ENCODE data around the gene POLK. TPM values are rescaled to one million over a fixed set of nuclear protein-coding genes. Genes with fewer than 3 reads are reported as not detected.

POLK gene
- total RNA-seq, 1 experiment from 2014 or later, result 30.2 TPM

- CTCF ChIA-PET, result no interaction called here
- no peaks in the 10 kb centered on the region for H3K27me3 Mint-ChIP-seq (ENCODE audit: insufficient read depth, unreplicated experiment)
- no peak for DNase-seq (ENCODE audit: unreplicated experiment)
- peaks cover 7% of the 10 kb centered on the region for H3K36me3 Mint-ChIP-seq (ENCODE audit: insufficient read depth, unreplicated experiment)
- no peaks in the 10 kb centered on the region for H3K9me3 Mint-ChIP-seq (ENCODE audit: unreplicated experiment)
- TF ChIP-seq CTCF (IDR thresholded peaks at IDR 0.05; ENCODE audit: unreplicated experiment), result no peak
- BruUV-seq (replicated peaks), result no TSS peak
- no peak overlapping the region for H3K4me3 Mint-ChIP-seq (ENCODE audit: unreplicated experiment)
- POLR2A ChIA-PET, result no interaction called here
- H3K27ac Mint-ChIP-seq (ENCODE audit: low read depth, unreplicated experiment), result no peak overlapping the region
- intact Hi-C loops (cut with micrococcal nuclease), result no loop called here
- no peaks in the 10 kb centered on the region for H3K4me1 Mint-ChIP-seq (ENCODE audit: insufficient read depth, unreplicated experiment)
These were observed 100.5 kb downstream of the POLK start for GRCh38 chr5:75612226-75612569.

GRCh38 chr5:75612901-75613300 lies 101.2 kb downstream of the POLK start:
- intact Hi-C loops (cut with micrococcal nuclease), result no loop called here
- no peaks in the 10 kb centered on the region for H3K27me3 Mint-ChIP-seq (ENCODE audit: insufficient read depth, unreplicated experiment)
- BruUV-seq (replicated peaks), result TSS peak; percentile 6
- H3K9me3 Mint-ChIP-seq (ENCODE audit: unreplicated experiment), result no peaks in the 10 kb centered on the region
- H3K27ac Mint-ChIP-seq (ENCODE audit: low read depth, unreplicated experiment), result no peak overlapping the region
- H3K4me3 Mint-ChIP-seq (ENCODE audit: unreplicated experiment), result no peak overlapping the region
- DNase-seq (ENCODE audit: unreplicated experiment), result no peak
- TF ChIP-seq CTCF (IDR thresholded peaks at IDR 0.05; ENCODE audit: unreplicated experiment), result no peak
- no peaks in the 10 kb centered on the region for H3K4me1 Mint-ChIP-seq (ENCODE audit: insufficient read depth, unreplicated experiment)
- H3K36me3 Mint-ChIP-seq (ENCODE audit: insufficient read depth, unreplicated experiment), result peaks cover 7% of the 10 kb centered on the region
- ChIA-PET CTCF (interaction anchor here (0.6 kb wide), 1 partner anchor 27 kb away, joined by 3 read pairs; no protein-coding TSS in a partner anchor), POLR2A (interaction anchor here (1.0 kb wide), 1 partner anchor 10 kb away, joined by 3 read pairs; no protein-coding TSS in a partner anchor)

GRCh38 chr5:75614176-75614575 lies 102.5 kb downstream of the POLK start:
- intact Hi-C loops (cut with micrococcal nuclease), result no loop called here
- H3K4me3 Mint-ChIP-seq (ENCODE audit: unreplicated experiment), result no peak overlapping the region
- DNase-seq (ENCODE audit: unreplicated experiment), result no peak
- H3K36me3 Mint-ChIP-seq (ENCODE audit: insufficient read depth, unreplicated experiment), result peaks cover 7% of the 10 kb centered on the region
- POLR2A ChIA-PET, result interaction anchor here (1.0 kb wide), 1 partner anchor 9 kb away, joined by 3 read pairs; no protein-coding TSS in a partner anchor
- BruUV-seq (replicated peaks), result no TSS peak
- CTCF ChIA-PET, result no interaction called here
- no peaks in the 10 kb centered on the region for H3K9me3 Mint-ChIP-seq (ENCODE audit: unreplicated experiment)
- no peak overlapping the region for H3K27ac Mint-ChIP-seq (ENCODE audit: low read depth, unreplicated experiment)
- no peaks in the 10 kb centered on the region for H3K4me1 Mint-ChIP-seq (ENCODE audit: insufficient read depth, unreplicated experiment)
- no peak for TF ChIP-seq CTCF (IDR thresholded peaks at IDR 0.05; ENCODE audit: unreplicated experiment)
- no peaks in the 10 kb centered on the region for H3K27me3 Mint-ChIP-seq (ENCODE audit: insufficient read depth, unreplicated experiment)

GRCh38 chr5:75616371-75616881 lies 104.7 kb downstream of the POLK start:
- intact Hi-C loops (cut with micrococcal nuclease), result no loop called here
- ChIA-PET POLR2A (interaction anchor here (0.6 to 1.3 kb wide), 3 partner anchors 13 to 1262 kb away, joined by 3 to 5 read pairs (median 4); no protein-coding TSS in a partner anchor), CTCF (no interaction called here)
- no peaks in the 10 kb centered on the region for H3K9me3 Mint-ChIP-seq (ENCODE audit: unreplicated experiment)
- no peaks in the 10 kb centered on the region for H3K36me3 Mint-ChIP-seq (ENCODE audit: insufficient read depth, unreplicated experiment)
- no peak overlapping the region for H3K4me3 Mint-ChIP-seq (ENCODE audit: unreplicated experiment)
- DNase-seq (ENCODE audit: unreplicated experiment), result no peak
- H3K27ac Mint-ChIP-seq (ENCODE audit: low read depth, unreplicated experiment), result no peak overlapping the region
- BruUV-seq (replicated peaks), result no TSS peak
- no peaks in the 10 kb centered on the region for H3K27me3 Mint-ChIP-seq (ENCODE audit: insufficient read depth, unreplicated experiment)
- no peaks in the 10 kb centered on the region for H3K4me1 Mint-ChIP-seq (ENCODE audit: insufficient read depth, unreplicated experiment)
- no peak for TF ChIP-seq CTCF (IDR thresholded peaks at IDR 0.05; ENCODE audit: unreplicated experiment)
